GM19324 (cell line): ENCODE measurements around the gene RUNX2.
"Not testable (repeated sequence)": the region's sequence is repeated elsewhere in the genome, so short reads cannot be mapped to it uniquely, and the experiment has no call there.

Experiments
- ATAC-seq: cut with Tn5 transposase; IDR thresholded peaks from one replicate; pipeline ENCODE4 v1.9.1; 2021; ENCODE audit warnings: mild to moderate bottlenecking, moderate library complexity; ENCODE audit not compliant: unreplicated experiment, low FRiP score

The RUNX2 gene

GRCh38 chr6:45327956-45328522 is at the start of gene RUNX2:
Gene RUNX2 (plus strand): TSS chr6:45328330. CDS start chr6:45328727, 397 bp downstream.
- no peak for ATAC-seq

DNA sequence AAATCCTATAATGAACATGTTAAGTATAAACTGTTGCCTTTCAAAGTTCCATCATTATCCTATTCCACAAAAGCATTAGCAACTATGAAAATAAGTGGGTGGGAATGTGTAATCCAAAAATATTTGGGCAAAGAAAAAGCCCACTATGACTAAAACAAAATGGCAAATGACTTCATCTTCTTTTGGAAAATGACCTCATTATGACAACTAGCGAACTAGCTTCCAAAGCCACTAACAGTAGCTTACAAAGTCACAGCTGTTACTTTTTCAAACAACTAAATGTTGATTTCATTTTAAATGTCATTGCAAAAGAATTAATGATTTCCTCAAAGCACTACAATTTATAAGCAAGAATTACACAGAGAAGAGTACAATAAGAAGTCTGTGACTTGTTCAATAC is 49.8 kb upstream of the RUNX2 start:
- no peak for ATAC-seq

GRCh38 chr6:45286707-45287106 is 41.4 kb upstream of the RUNX2 start:
- ATAC-seq: not testable (repeated sequence)

- ATAC-seq: no peak
These were observed 38.2 kb upstream of the RUNX2 start for GRCh38 chr6:45289751-45290514.

GRCh38 chr6:45293306-45293705 is 34.8 kb upstream of the RUNX2 start:
- no peak for ATAC-seq

DNA sequence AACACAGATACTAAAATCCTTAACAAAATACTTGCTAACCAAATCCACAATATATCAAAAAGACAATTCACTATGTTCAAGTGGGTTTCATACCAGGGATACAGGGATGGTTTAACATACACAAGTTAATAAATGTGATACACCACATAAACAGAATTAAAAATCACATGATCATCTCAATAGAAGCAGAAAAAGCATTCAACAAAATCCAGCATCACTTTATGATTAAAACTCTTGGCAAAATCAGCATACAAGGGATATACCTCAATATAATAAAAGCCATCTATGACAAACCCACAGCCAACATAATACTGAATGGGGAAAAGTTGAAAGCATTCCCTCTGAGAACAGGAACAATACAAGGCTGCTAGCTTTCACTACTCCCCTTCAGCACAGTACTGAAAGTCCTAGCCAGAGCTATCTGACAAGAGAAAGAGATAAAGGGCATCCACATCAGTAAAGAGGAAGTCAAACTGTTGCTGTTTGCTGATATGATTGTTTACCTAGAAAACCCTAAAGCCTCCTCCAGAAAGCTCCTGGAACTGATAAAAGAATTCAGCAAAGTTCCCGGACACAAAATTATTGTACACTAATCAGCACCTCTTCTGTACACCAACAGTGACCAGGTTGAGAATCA is 33.9 kb upstream of the RUNX2 start:
- not testable (repeated sequence) for ATAC-seq

- ATAC-seq: no peak
These were observed 30.8 kb upstream of the RUNX2 start for GRCh38 chr6:45297320-45297719.

DNA sequence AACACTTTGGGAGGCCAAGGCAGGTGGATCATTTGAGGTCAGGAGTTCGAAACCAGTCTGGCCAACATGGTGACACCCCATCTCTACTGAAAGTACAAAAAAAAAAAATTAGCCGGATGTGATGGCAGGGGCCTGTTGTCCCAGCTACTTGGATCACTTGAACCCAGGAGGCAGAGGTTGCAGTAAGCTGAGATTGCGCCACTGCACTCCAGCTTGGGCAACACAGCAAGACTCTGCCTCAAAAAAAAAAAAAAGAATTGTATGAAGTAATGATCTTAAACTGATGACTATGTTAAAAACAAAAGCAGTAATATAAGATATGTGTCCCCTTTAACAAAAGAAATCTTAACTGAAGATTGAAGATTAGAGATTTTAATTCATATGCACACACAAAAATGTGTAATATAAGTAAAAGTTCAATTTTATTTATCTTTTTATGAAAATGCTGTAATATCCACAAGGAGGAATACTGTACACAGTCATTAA is 29.0 kb upstream of the RUNX2 start:
- ATAC-seq: no peak

GRCh38 chr6:45300736-45301135 is 27.4 kb upstream of the RUNX2 start:
- no peak for ATAC-seq

DNA sequence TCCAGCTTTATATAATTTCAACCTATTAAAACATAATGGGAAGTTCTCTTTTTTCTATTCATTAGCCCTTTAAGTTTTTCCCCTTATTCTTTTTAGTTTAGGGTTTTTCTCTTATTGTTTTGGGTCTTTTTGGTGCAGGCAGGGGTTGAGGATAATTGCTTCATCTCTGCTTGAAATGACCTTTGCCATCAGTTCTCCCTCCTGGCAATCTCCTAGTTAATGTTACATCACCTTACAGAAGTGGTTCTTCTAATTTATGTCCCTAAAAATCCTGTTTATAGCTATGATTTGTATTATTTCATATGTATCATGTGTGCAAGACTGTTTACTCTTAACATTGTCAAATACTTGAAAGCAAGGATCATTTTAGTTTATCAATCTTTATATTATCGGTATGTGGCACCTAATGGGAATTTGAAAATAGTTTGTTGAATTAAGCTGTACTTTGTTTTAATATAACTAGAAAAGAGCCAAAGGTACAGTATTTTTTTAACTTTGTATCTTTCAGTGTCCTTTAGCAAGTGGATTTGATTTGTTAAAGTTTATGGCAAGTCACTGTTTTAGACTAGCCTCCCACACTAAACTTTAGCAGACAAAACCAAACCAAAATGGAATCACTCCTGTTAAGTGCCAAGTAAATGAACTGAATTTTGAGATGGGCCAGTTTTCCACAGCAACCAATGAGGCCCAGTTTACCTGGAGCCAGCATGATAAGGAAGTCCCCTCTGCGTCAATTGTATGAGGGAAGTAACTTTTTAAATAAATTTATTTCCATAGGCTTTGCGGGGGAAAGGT is 26.6 kb upstream of the RUNX2 start:
- no peak for ATAC-seq

DNA sequence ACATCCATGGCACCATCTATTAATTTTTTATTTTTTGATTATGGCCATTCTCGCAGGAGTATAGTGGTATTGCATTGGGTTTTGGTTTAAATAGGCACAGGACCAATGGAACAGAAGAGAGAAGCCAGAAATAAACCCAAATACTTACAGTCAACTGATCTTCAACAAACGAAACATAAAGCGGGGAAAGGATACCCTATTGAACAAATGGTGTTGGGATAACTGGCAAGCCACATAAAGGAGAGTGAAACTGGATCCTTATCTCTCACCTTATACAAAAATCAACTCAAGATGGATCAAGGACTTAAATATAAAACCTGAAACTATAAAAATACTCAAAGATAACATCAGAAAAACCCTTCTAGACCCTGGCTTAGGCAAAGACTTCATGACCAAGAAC is 25.3 kb upstream of the RUNX2 start:
- no peak for ATAC-seq

DNA sequence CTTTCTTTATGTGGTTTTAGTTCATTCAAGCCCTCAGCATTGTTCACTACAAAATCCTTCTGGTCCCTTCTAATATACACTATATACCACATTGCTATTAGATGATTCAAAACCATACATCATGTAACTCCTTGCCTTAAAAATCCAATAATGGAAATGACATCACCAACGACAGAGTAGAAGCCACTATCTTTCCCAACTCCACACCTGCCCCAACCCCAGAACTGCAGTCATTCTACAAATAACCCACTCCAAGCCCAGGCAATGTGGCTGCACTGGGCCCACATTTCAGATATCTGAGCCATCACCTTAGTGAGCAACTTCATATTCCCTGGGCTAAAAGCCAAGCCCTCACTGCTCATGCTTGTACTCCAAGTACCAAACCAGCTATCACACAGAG is 22.6 kb upstream of the RUNX2 start:
- ATAC-seq: no peak

- no peak for ATAC-seq
These were observed 17.9 kb upstream of the RUNX2 start for GRCh38 chr6:45310118-45310788.

- no peak for ATAC-seq
These were observed 14.0 kb upstream of the RUNX2 start for GRCh38 chr6:45314146-45314545.

DNA sequence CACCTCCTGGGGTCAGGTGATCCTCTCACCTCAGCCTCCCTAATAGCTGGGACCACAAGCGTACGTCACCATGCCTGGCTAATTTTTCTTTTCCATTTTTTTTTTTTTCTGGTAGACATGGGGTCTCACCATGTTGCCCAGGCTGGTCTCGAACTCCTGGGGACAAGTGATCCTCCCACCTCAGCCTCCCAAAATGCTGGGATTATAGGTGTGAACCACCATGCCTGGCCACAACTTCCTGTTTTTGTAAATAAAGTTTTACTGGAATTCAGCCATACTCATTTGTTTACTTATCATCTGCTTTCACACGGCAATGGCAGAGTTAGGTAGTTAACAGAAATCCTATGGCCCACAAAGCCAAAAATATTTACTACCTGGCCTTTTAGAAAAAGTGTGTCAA is 7.8 kb upstream of the RUNX2 start:
- no peak for ATAC-seq

- no peak for ATAC-seq
These were observed 4.4 kb upstream of the RUNX2 start for GRCh38 chr6:45323656-45324224.

GRCh38 chr6:45326698-45327417 is 1.3 kb upstream of the RUNX2 start:
- ATAC-seq: no peak

DNA sequence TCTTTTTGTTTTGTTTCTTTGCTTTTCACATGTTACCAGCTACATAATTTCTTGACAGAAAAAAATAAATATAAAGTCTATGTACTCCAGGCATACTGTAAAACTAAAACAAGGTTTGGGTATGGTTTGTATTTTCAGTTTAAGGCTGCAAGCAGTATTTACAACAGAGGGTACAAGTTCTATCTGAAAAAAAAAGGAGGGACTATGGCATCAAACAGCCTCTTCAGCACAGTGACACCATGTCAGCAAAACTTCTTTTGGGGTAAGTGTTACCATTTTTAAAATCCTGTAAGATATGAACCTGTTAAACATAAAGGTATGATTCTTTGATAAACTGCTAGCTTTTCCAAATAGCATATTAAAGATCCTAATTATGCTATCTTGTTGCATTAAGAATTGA is 393 bp downstream of the RUNX2 start:
- ATAC-seq: no peak

- no peak for ATAC-seq
These were observed 16.8 kb downstream of the RUNX2 start for GRCh38 chr6:45344900-45345299.
